Liver (tissue), 3 donors: ENCODE data around the gene TH.

Experiments
- EGR1 ChIP-seq, 2 donors: IDR thresholded peaks; 2 replicates each; pipeline ENCODE4 v1.6.1; 2016 to 2018; ENCODE audit warnings: antibody characterized with exemption in 2 of 2, low read depth in 2 of 2
- FOXA1 ChIP-seq: IDR thresholded peaks from 2 replicates; pipeline ENCODE4 v1.6.1; 2016; ENCODE audit warnings: antibody characterized with exemption
- JUND ChIP-seq, 2 donors: IDR thresholded peaks; 2 replicates each; pipeline ENCODE4 v1.6.1; 2016; ENCODE audit warnings: antibody characterized with exemption in 2 of 2
- RAD21 ChIP-seq, 2 donors: IDR thresholded peaks; 2 replicates each; pipeline ENCODE4 v1.6.1; 2016; ENCODE audit warnings: antibody characterized with exemption in 2 of 2, mild to moderate bottlenecking in 2 of 2
- TF ChIP-seq, protein P1 (sequence below): fragments of 150-350 bp; IDR thresholded peaks from 2 replicates; pipeline ENCODE4 v1.5.1; 2017; ENCODE audit warnings: improper control_type of control experiment, low read depth, low read length; ENCODE audit not compliant: missing input control
- TF ChIP-seq, protein P2 (sequence below): IDR thresholded peaks from 2 replicates; pipeline ENCODE4 v1.6.1; 2016; ENCODE audit warnings: antibody characterized with exemption, mild to moderate bottlenecking
- donor health status: healthy.
- donor health status: healthy.

- no peak for TF ChIP-seq RAD21 (IDR thresholded peaks at IDR 0.05)
- TF ChIP-seq, protein P1, sequence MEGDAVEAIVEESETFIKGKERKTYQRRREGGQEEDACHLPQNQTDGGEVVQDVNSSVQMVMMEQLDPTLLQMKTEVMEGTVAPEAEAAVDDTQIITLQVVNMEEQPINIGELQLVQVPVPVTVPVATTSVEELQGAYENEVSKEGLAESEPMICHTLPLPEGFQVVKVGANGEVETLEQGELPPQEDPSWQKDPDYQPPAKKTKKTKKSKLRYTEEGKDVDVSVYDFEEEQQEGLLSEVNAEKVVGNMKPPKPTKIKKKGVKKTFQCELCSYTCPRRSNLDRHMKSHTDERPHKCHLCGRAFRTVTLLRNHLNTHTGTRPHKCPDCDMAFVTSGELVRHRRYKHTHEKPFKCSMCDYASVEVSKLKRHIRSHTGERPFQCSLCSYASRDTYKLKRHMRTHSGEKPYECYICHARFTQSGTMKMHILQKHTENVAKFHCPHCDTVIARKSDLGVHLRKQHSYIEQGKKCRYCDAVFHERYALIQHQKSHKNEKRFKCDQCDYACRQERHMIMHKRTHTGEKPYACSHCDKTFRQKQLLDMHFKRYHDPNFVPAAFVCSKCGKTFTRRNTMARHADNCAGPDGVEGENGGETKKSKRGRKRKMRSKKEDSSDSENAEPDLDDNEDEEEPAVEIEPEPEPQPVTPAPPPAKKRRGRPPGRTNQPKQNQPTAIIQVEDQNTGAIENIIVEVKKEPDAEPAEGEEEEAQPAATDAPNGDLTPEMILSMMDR = no peak
- TF ChIP-seq, protein P2, sequence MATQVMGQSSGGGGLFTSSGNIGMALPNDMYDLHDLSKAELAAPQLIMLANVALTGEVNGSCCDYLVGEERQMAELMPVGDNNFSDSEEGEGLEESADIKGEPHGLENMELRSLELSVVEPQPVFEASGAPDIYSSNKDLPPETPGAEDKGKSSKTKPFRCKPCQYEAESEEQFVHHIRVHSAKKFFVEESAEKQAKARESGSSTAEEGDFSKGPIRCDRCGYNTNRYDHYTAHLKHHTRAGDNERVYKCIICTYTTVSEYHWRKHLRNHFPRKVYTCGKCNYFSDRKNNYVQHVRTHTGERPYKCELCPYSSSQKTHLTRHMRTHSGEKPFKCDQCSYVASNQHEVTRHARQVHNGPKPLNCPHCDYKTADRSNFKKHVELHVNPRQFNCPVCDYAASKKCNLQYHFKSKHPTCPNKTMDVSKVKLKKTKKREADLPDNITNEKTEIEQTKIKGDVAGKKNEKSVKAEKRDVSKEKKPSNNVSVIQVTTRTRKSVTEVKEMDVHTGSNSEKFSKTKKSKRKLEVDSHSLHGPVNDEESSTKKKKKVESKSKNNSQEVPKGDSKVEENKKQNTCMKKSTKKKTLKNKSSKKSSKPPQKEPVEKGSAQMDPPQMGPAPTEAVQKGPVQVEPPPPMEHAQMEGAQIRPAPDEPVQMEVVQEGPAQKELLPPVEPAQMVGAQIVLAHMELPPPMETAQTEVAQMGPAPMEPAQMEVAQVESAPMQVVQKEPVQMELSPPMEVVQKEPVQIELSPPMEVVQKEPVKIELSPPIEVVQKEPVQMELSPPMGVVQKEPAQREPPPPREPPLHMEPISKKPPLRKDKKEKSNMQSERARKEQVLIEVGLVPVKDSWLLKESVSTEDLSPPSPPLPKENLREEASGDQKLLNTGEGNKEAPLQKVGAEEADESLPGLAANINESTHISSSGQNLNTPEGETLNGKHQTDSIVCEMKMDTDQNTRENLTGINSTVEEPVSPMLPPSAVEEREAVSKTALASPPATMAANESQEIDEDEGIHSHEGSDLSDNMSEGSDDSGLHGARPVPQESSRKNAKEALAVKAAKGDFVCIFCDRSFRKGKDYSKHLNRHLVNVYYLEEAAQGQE = no peak
- no peak for TF ChIP-seq FOXA1
- no peak for TF ChIP-seq EGR1 (IDR thresholded peaks at IDR 0.05; ENCODE audit: low read depth in 2 of 2)
- no peak for TF ChIP-seq JUND (IDR thresholded peaks at IDR 0.05)
These were observed 26.9 kb downstream of the TH start for GRCh38 chr11:2144544-2145248.
